Upper lobe of right lung (tissue), 1 donor: Measurements from ENCODE around the gene PRRT2. TPM values are rescaled to one million over a fixed set of nuclear protein-coding genes. Genes with fewer than 3 reads are reported as not detected.

Experiments used
- ATAC-seq: fragments of 200-7000 bp; cut with Tn5 transposase; one replicate; pipeline ENCODE4 v1.9.1; 2020; ENCODE audit warnings: mild to moderate bottlenecking, moderate library complexity
- DNase-seq: peaks from one replicate; pipeline ENCODE4 v3.0.0-alpha.2; 2020
- H3K27ac ChIP-seq: fragments of 200-600 bp; one replicate; pipeline ENCODE4 v1.8.0; 2022
- H3K27me3 ChIP-seq: fragments of 200-600 bp; one replicate; pipeline ENCODE4 v1.8.0; 2022; ENCODE audit warnings: mild to moderate bottlenecking
- H3K36me3 ChIP-seq: fragments of 200-600 bp; one replicate; pipeline ENCODE4 v1.8.0; 2022
- H3K4me1 ChIP-seq: fragments of 200-600 bp; one replicate; pipeline ENCODE4 v1.8.0; 2022
- H3K4me3 ChIP-seq: fragments of 200-600 bp; one replicate; pipeline ENCODE4 v1.8.0; 2022; ENCODE audit warnings: mild to moderate bottlenecking
- H3K9me3 ChIP-seq: fragments of 200-600 bp; one replicate; pipeline ENCODE4 v1.8.0; 2022
- CTCF ChIP-seq: fragments of 200-600 bp; IDR thresholded peaks from one replicate; pipeline ENCODE4 v1.8.0; 2022; ENCODE audit warnings: antibody characterized with exemption
- intact Hi-C: fragments of 100-400 bp; cut with DNase I; formaldehyde crosslinking; loops from one replicate; pipeline ENCODE4 v1.11.0; 2022
- total RNA-seq: library from RNA; stranded (reverse); fragmentation: NEBNext Ultra II Directional; extraction: Animal tissue kit (Norgen Biotek cat#: 25700); gene quantifications from one replicate; pipeline ENCODE4 v1.2.1, GENCODE V29; 2021
- donor health status: DM: no; HTN: yes; CAD: no; lungs with severe emphysema.

The PRRT2 gene
- total RNA-seq, 1 donor from 2014 or later: 2.7 TPM

DNA sequence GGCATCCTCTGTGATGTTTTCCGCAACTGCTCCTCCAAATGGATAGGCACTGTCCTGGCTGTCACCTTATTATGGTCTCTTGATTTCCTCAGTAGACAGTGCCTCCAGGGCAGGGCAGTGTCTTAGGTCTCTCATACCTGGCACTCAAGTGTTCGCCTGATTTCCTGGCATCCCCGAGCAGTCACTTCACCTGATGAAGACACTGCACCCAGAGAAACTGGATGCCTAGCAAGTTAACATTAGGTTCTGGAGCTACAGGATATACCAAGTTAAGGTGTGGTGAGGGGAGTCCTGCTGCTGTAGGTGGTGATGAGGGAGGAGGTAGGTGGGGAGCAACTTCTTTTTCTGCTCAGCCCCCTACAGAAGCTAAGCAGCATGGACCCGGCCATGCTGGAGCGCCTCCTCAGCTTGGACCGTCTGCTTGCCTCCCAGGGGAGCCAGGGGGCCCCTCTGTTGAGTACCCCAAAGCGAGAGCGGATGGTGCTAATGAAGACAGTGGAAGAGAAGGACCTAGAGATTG is 9.5 kb upstream of the PRRT2 start:
- Histone ChIP-seq H3K4me3 (no peak overlapping the region), H3K27me3 (no peaks in the 10 kb centered on the region), H3K9me3 (no peaks in the 10 kb centered on the region), H3K4me1 (peaks cover 11% of the 10 kb centered on the region), H3K36me3 (peaks cover 25% of the 10 kb centered on the region), H3K27ac (no peak overlapping the region)
- no peak for TF ChIP-seq CTCF
- ATAC-seq (no peak), DNase-seq (no peak)
- intact Hi-C loops: no loop called here

DNA sequence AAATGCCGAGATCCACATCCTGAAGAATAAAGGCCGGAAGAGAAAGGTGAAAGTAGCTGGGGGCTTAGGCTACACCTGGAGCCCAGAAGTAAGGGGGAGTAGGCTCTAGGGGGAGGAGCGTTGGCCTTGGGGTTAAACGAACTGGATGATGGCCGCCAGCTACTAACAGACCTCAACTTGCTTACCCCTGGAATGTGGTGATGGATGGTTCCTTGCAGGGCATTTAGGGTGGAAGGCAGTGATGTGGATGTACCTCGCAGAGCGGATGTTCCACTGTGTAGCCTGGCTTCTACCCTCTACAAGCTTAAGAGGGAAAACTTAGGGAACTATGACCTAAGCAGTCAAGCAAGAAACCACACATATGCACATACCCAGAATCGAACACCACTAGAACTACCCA is 8.0 kb upstream of the PRRT2 start:
- intact Hi-C loops: no loop called here

GRCh38 chr16:29804455-29805231 is 7.3 kb upstream of the PRRT2 start:
- Histone ChIP-seq H3K27ac (peak overlapping the region; percentile 98), H3K36me3 (peaks cover 18% of the 10 kb centered on the region), H3K9me3 (no peaks in the 10 kb centered on the region), H3K4me1 (peaks cover 27% of the 10 kb centered on the region), H3K27me3 (no peaks in the 10 kb centered on the region), H3K4me3 (peak overlapping the region; percentile 80)
- no peak for TF ChIP-seq CTCF
- intact Hi-C loops: no loop called here
- DNase-seq (no peak), ATAC-seq (peak; percentile 6)

More for the DNA sequence above, 8.0 kb upstream of the PRRT2 start:
- Histone ChIP-seq H3K27ac (peak overlapping the region; percentile 98), H3K4me3 (peak overlapping the region; percentile 80), H3K27me3 (no peaks in the 10 kb centered on the region), H3K9me3 (no peaks in the 10 kb centered on the region), H3K36me3 (peaks cover 18% of the 10 kb centered on the region), H3K4me1 (peaks cover 21% of the 10 kb centered on the region)
- TF ChIP-seq CTCF: no peak
- DNase-seq: no peak
- ATAC-seq: no peak

- DNase-seq: peak; percentile 99
- peak; percentile 88 for ATAC-seq
- Histone ChIP-seq H3K9me3 (no peaks in the 10 kb centered on the region), H3K4me1 (peaks cover 33% of the 10 kb centered on the region), H3K27ac (peak overlapping the region; percentile 98), H3K36me3 (peaks cover 21% of the 10 kb centered on the region), H3K4me3 (peak overlapping the region; percentile 80), H3K27me3 (no peaks in the 10 kb centered on the region)
- no peak for TF ChIP-seq CTCF
- intact Hi-C loops: no loop called here
These were observed 6.5 kb upstream of the PRRT2 start for GRCh38 chr16:29805232-29806098.

- intact Hi-C loops: no loop called here
- no peaks in the 10 kb centered on the region for H3K27me3 ChIP-seq
- DNase-seq: no peak
- peak within 1 kb of the TSS; percentile 98 for H3K27ac ChIP-seq
- peak; percentile 16 for ATAC-seq
- H3K4me1 ChIP-seq: peaks cover 39% of the 10 kb centered on the region
- H3K9me3 ChIP-seq: no peaks in the 10 kb centered on the region
- H3K36me3 ChIP-seq: peaks cover 21% of the 10 kb centered on the region
- H3K4me3 ChIP-seq: peak within 1 kb of the TSS; percentile 80
- TF ChIP-seq CTCF: no peak
These were observed 5.9 kb upstream of the PRRT2 start, which contains the start of gene MAZ for GRCh38 chr16:29806099-29806579. Gene MAZ, plus strand, starts transcription at chr16:29806529. Its CDS starts 173 bp downstream, at chr16:29806702.
